Mesodermal cell (in vitro differentiated cells): ENCODE measurements around the gene DEPDC4.

Experiments
- H3K27ac ChIP-seq: 2 replicates; pipeline ENCODE4 v1.7.0; 2013; ENCODE audit warnings: mild to moderate bottlenecking, low read depth, low read length, moderate library complexity; ENCODE audit not compliant: severe bottlenecking
- H3K36me3 ChIP-seq: 2 replicates; pipeline ENCODE4 v1.7.1; 2013; ENCODE audit warnings: mild to moderate bottlenecking, low read length, moderate library complexity; ENCODE audit not compliant: control insufficient read depth, insufficient read depth
- H3K4me1 ChIP-seq: one replicate; pipeline ENCODE4 v1.7.1; 2013; ENCODE audit warnings: mild to moderate bottlenecking, low read length; ENCODE audit not compliant: insufficient read depth, control insufficient read depth, poor library complexity, severe bottlenecking
- H3K4me3 ChIP-seq: 2 replicates; pipeline ENCODE4 v1.7.0; 2013; ENCODE audit warnings: low read length, control low read depth, mild to moderate bottlenecking; ENCODE audit not compliant: insufficient read depth, poor library complexity, severe bottlenecking; ENCODE audit errors: extremely low read depth
- H3K9me3 ChIP-seq: 2 replicates; pipeline ENCODE4 v1.7.1; 2013; ENCODE audit warnings: mild to moderate bottlenecking, low read length, moderate library complexity; ENCODE audit not compliant: control insufficient read depth
- WGBS, 2 experiments: methylation state at CpG; one replicate each; pipeline ENCODE4 v1.1.5; 2013; ENCODE audit warnings: missing lambda C conversion rate in 2 of 2; ENCODE audit not compliant: insufficient coverage in 2 of 2; 5-methylcytosine and 5-hydroxymethylcytosine counted together

Gene DEPDC4

GRCh38 chr12:100214518-100214917 lies 52.4 kb downstream of the DEPDC4 start:
- no peak overlapping the region for H3K27ac ChIP-seq
- peaks cover 40% of the 10 kb centered on the region for H3K36me3 ChIP-seq
- 88 to 100% methylated on average over 1 of the region's 2 CpGs for whole genome bisulfite sequencing, 2 experiments
- no peaks in the 10 kb centered on the region for H3K4me1 ChIP-seq
- H3K9me3 ChIP-seq = no peaks in the 10 kb centered on the region
- no peak overlapping the region for H3K4me3 ChIP-seq

GRCh38 chr12:100213016-100213891 lies 53.6 kb downstream of the DEPDC4 start:
- 80% methylated on average over 1 to 2 of the region's 5 CpGs for WGBS, 2 experiments
- Histone ChIP-seq H3K4me1 (no peaks in the 10 kb centered on the region), H3K27ac (no peak overlapping the region), H3K9me3 (no peaks in the 10 kb centered on the region), H3K4me3 (no peak overlapping the region), H3K36me3 (peaks cover 44% of the 10 kb centered on the region)

- H3K4me3 ChIP-seq = no peak overlapping the region
- no peaks in the 10 kb centered on the region for H3K4me1 ChIP-seq
- H3K27ac ChIP-seq = no peak overlapping the region
- H3K36me3 ChIP-seq = peaks cover 55% of the 10 kb centered on the region
- no CpG with 5 or more reads among the region's 2 CpGs for WGBS, 2 experiments
- H3K9me3 ChIP-seq = no peaks in the 10 kb centered on the region
Measured at GRCh38 chr12:100211698-100212097, 55.2 kb downstream of the DEPDC4 start.

- WGBS, 2 experiments = 91 to 93% methylated on average over 2 to 4 of the region's 5 CpGs
- no peaks in the 10 kb centered on the region for H3K4me1 ChIP-seq
- H3K9me3 ChIP-seq = no peaks in the 10 kb centered on the region
- H3K27ac ChIP-seq = no peak overlapping the region
- no peak overlapping the region for H3K4me3 ChIP-seq
- peaks cover 47% of the 10 kb centered on the region for H3K36me3 ChIP-seq
Measured at GRCh38 chr12:100208834-100209233, 58.0 kb downstream of the DEPDC4 start.

GRCh38 chr12:100207311-100207710 lies 59.6 kb downstream of the DEPDC4 start:
- Histone ChIP-seq H3K4me3 (no peak overlapping the region), H3K9me3 (no peaks in the 10 kb centered on the region), H3K36me3 (peaks cover 39% of the 10 kb centered on the region), H3K27ac (no peak overlapping the region), H3K4me1 (no peaks in the 10 kb centered on the region)
- WGBS, 2 experiments = no CpG with 5 or more reads among the region's 2 CpGs

GRCh38 chr12:100201604-100202423 lies 65.1 kb downstream of the DEPDC4 start:
- WGBS, 2 experiments = 89 to 90% methylated on average over 14 to 19 of the region's 24 CpGs
- Histone ChIP-seq H3K4me1 (no peaks in the 10 kb centered on the region), H3K4me3 (peak overlapping the region; percentile 78)

GRCh38 chr12:100200463-100201181 lies 66.3 kb downstream of the DEPDC4 start, which contains the start of gene ACTR6:
Gene ACTR6 (plus strand): TSS chr12:100200815. CDS start chr12:100200852, 37 bp downstream.
- H3K36me3 ChIP-seq = peaks cover 4% of the 10 kb centered on the region
- WGBS, 2 experiments = 0% methylated on average over 22 to 29 of the region's 38 CpGs
- no peaks in the 10 kb centered on the region for H3K4me1 ChIP-seq
- H3K27ac ChIP-seq = peak within 1 kb of the TSS; percentile 1
- H3K4me3 ChIP-seq = peak within 1 kb of the TSS; percentile 78
- no peaks in the 10 kb centered on the region for H3K9me3 ChIP-seq

More at GRCh38 chr12:100201604-100202423, 65.1 kb downstream of the DEPDC4 start:
- no peaks in the 10 kb centered on the region for H3K9me3 ChIP-seq
- H3K27ac ChIP-seq = no peak overlapping the region
- peaks cover 4% of the 10 kb centered on the region for H3K36me3 ChIP-seq

GRCh38 chr12:100199347-100200149 lies 67.3 kb downstream of the DEPDC4 start:
- Histone ChIP-seq H3K36me3 (peaks cover 1% of the 10 kb centered on the region), H3K27ac (no peak overlapping the region), H3K4me1 (no peaks in the 10 kb centered on the region), H3K9me3 (no peaks in the 10 kb centered on the region), H3K4me3 (peak overlapping the region; percentile 78)
- 0 to 1% methylated on average over 65 to 73 of the region's 79 CpGs for whole genome bisulfite sequencing, 2 experiments

GRCh38 chr12:100199023-100199346 lies 67.9 kb downstream of the DEPDC4 start:
- Histone ChIP-seq H3K9me3 (no peaks in the 10 kb centered on the region), H3K27ac (no peak overlapping the region), H3K36me3 (no peaks in the 10 kb centered on the region), H3K4me3 (peak overlapping the region; percentile 78), H3K4me1 (no peaks in the 10 kb centered on the region)
- WGBS, 2 experiments = 34 to 46% methylated on average over 5 of the region's 6 CpGs

GRCh38 chr12:100197486-100197885 lies 69.4 kb downstream of the DEPDC4 start:
- 85 to 94% methylated on average over 3 to 4 of the region's 4 CpGs for WGBS, 2 experiments
- H3K9me3 ChIP-seq = no peaks in the 10 kb centered on the region
- no peak overlapping the region for H3K4me3 ChIP-seq
- H3K27ac ChIP-seq = no peak overlapping the region
- H3K4me1 ChIP-seq = no peaks in the 10 kb centered on the region
- no peaks in the 10 kb centered on the region for H3K36me3 ChIP-seq
